ENCODE results near the gene EIF3I.

The EIF3I gene

DNA sequence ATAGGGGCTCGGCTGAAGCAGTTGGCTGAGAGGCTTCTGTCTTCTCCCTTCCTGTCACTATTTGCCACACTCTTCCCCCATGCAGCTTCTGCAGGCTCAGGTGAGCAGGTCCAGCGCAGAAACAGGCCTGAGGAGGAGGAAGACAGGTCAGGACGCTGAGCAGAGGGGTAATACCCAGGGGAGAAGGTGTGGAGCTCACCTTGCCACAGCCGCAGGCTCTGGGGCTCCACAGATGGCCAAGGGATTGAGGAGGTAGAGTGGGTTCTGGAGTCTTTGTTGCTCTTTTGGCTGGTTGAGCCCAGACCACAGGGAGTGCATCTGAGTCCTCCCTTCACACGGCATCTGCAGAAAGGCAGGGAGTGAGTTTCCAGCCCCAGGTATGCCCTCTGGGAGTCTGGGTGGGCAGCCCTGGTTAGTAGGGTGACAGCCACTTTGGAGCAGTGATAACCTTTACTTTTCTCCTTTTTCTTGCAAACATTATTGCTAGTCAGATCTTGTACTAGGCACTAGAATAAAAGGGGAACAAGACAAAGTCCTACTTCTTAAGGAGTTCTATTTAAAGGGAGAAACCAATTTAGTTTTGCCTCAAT lies 9.7 kb downstream of the EIF3I start:
- DNase-seq (ENCODE audit: low read depth) = no peak
- H3K4me3 ChIP-seq (replicated peaks; ENCODE audit: low read depth, low read length) = no peak overlapping the region
- TF ChIP-seq, protein P1, sequence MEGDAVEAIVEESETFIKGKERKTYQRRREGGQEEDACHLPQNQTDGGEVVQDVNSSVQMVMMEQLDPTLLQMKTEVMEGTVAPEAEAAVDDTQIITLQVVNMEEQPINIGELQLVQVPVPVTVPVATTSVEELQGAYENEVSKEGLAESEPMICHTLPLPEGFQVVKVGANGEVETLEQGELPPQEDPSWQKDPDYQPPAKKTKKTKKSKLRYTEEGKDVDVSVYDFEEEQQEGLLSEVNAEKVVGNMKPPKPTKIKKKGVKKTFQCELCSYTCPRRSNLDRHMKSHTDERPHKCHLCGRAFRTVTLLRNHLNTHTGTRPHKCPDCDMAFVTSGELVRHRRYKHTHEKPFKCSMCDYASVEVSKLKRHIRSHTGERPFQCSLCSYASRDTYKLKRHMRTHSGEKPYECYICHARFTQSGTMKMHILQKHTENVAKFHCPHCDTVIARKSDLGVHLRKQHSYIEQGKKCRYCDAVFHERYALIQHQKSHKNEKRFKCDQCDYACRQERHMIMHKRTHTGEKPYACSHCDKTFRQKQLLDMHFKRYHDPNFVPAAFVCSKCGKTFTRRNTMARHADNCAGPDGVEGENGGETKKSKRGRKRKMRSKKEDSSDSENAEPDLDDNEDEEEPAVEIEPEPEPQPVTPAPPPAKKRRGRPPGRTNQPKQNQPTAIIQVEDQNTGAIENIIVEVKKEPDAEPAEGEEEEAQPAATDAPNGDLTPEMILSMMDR (IDR thresholded peaks at IDR 0.05; ENCODE audit: low read length, missing control alignments) = no peak

DNA sequence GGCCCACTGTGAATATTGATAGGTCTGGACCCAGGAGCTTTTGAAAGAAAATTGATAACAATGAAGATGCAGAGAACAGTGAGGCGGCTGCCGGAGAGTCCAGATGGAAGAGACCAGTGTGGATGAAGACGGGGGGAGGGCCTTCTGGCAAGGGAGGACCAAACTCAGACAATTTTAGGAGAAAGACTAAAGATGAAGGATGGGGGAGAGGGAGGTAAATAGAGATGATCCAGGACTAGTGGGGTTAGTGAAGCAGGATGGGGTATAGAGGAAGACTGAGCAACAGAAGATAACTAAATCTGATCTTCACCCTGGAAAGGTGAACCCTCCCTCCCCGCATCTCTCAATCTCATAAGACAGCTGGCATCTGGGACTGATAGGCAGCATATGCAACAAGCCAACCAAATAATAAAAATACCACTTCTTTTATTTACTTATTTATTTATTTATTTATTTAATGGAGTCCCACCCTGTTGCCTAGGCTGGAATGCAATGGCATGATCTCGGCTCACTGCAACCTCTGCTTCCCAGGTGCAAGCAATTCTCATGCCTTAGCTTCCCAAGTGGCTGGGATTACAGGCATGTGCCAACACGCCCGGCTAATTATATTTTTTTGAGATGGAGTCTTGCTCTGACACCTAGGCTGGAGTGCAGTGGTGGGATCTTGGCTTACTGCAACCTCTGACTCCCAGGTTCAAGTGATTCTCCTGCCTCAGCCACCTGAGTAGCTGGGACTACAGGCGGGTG lies 10.5 kb downstream of the EIF3I start:
- TF ChIP-seq, protein P1 (IDR thresholded peaks at IDR 0.05; ENCODE audit: low read length, missing control alignments) = no peak
- DNase-seq (ENCODE audit: low read depth) = no peak
- H3K4me3 ChIP-seq (replicated peaks; ENCODE audit: low read depth, low read length) = no peak overlapping the region

DNA sequence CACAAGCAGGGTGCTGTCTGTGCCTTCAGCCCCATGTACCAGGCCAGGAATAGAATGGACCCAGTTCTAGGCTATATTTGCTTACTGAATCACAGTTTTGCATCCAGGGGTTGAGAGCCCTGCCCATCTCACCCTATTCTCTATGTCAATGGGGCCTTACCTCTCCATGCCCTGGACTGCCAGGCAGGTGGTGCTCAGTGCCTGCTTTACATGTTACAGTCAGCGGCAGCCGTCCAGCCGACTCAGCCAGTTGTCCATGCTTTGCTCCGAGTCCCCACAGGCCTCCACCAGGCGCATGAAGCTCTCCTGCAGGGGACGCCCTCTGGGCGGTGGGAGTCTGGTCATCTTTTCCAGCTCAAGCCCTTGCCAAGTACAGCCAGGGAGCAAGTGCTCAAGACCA lies 12.6 kb downstream of the EIF3I start:
- TF ChIP-seq, protein P1 (IDR thresholded peaks at IDR 0.05; ENCODE audit: low read length, missing control alignments) = no peak
- no peak for DNase-seq (ENCODE audit: low read depth)
- no peak overlapping the region for H3K4me3 ChIP-seq (replicated peaks; ENCODE audit: low read depth, low read length)

DNA sequence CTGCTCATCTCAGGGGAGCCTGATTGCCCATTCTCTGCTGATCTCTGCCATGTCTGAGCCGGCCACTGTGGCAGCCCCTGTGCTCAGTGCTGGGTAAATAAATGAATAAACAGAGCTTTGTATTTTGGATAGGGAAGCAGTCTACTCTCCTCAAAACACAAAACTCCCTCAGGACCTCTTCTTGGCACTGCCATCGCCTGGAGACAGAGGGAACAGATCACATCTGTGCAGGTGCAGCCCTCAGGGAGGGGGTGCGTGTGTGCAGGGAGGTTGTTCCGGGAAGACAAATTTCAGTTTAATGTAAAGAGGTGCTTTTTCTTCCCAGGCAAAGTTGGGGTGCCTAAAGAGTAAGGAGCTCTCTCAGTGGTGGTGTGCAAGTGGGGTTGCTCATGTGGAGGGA lies 17.1 kb downstream of the EIF3I start:
- TF ChIP-seq, protein P1 (IDR thresholded peaks at IDR 0.05; ENCODE audit: low read length, missing control alignments) = no peak
- DNase-seq (ENCODE audit: low read depth) = no peak
- no peak overlapping the region for H3K4me3 ChIP-seq (replicated peaks; ENCODE audit: low read depth, low read length)

DNA sequence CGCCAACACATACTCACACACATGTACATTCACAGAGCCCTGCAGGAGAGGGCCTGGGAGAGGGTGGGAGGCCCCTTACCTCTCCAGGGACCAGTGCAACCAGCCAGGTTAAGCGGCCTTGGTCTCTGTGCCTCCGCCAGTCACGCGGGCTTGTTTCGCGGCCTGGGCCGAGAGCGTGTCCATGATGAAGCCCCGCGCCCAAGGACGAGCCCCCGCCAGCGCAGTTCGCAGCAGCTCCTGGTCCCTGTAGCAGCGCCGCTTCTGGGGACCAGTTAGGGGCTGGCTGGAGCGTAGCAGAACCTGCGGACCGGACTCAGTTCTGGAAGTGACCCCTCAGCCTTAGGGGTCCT lies 17.6 kb downstream of the EIF3I start:
- no peak for DNase-seq (ENCODE audit: low read depth)
- TF ChIP-seq, protein P1 (IDR thresholded peaks at IDR 0.05; ENCODE audit: low read length, missing control alignments) = no peak
- peak overlapping the region; percentile 69 for H3K4me3 ChIP-seq (replicated peaks; ENCODE audit: low read depth, low read length)

GRCh38 chr1:32240140-32240951 lies 18.1 kb downstream of the EIF3I start:
- peak overlapping the region; percentile 69 for H3K4me3 ChIP-seq (replicated peaks; ENCODE audit: low read depth, low read length)
- TF ChIP-seq, protein P1 (IDR thresholded peaks at IDR 0.05; ENCODE audit: low read length, missing control alignments) = peak; percentile 19
- DNase-seq (ENCODE audit: low read depth) = peak; percentile 38
